ENCODE measurements around the gene OVCA2.

DNA sequence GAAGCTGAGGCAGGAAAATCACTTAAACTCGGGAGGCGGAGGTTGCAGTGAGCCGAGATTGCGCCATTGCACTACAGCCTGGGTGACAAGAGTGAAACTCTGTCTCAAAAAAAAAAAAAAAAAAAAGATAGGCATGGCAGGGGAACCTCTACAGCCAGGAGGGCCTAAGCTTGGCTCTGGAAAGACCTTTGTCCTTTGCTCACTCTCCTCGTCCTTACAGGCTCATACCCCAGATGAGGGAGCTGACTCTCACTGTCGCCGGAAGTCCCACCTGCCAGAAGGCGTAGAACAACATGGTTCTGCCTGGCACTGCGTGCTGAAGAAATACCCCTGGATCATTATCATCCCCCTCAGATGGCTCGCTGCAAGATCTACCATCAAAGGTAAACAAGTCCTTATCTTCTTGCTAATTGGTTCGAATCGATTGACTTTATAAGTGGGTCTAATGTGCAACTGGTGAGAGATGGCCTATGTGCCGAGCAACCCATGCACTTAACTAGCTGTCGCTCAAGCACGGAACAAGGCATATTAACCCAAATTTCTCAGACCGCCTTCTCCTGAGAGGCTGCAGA lies 46.4 kb upstream of the OVCA2 start:
- no peak for TF ChIP-seq POLR2AphosphoS5 (IDR thresholded peaks at IDR 0.05; ENCODE audit: low read depth, low read length)
- no peak for TF ChIP-seq POLR2A (IDR thresholded peaks at IDR 0.05; ENCODE audit: low read depth, low read length)
- TF ChIP-seq TAF1 (IDR thresholded peaks at IDR 0.05; ENCODE audit: borderline replicate concordance, low read depth, low read length): no peak

Data from GM12892 (cell line).